HG02885 (cell line): Measurements from ENCODE around the gene C8G.

Experiments
- ATAC-seq: cut with Tn5 transposase; IDR thresholded peaks from one replicate; pipeline ENCODE4 v1.9.1; 2021; ENCODE audit warnings: mild to moderate bottlenecking; ENCODE audit not compliant: unreplicated experiment, poor library complexity

Gene C8G

DNA sequence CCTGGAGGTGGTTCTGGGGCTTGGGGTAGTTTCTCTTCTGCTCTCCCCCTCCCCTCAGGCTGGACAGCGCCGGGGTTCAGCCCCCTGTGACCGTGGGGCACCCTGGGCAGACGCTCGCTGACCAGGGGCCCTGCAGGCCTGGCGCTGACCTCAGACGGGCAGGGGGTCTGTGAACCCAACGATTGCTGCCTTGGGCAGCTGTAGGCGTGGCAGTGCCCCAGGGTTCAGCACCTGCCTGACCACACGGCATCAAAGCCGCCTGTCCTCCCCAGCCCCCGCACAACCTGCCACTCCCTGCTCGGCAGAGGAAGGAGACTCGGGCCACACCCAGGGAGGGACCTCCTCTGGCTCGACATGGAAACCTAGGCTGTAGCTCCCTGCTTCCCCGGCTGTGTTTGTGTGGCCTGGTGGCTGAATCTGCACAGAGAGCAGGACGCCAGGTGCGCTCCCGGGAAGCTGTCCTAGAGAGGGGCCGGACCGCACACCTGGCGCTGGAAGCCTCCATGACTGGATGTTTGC is 19.2 kb downstream of the C8G start:
- no peak for ATAC-seq

DNA sequence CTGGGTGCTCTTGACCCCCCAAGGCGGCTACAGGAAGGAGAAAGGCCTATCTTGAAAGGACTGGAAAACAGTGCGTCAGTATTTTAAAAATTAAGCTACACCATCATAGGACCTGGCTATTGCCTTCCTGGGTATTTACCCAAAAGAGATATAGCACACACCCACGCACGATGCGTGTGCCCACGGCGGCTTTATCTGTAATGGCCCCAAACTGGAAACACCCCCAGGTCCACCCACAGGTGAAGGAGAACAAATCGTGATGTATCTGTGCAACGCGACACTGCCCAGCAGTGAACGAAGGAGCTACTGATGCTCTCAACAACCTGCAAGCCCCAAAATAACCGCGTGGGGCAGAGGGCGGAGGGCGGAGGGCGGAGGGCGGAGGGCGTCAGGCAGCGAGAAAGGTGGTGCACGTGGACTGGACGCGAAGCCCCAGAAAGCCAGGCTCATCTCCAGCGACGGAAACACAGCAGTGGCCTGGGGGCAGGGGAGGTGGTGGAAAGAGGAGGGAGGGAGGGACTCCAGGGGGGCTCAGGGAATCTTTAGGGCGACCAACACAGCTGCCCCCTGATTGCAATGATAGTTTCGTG is 19.9 kb downstream of the C8G start:
- ATAC-seq: no peak

DNA sequence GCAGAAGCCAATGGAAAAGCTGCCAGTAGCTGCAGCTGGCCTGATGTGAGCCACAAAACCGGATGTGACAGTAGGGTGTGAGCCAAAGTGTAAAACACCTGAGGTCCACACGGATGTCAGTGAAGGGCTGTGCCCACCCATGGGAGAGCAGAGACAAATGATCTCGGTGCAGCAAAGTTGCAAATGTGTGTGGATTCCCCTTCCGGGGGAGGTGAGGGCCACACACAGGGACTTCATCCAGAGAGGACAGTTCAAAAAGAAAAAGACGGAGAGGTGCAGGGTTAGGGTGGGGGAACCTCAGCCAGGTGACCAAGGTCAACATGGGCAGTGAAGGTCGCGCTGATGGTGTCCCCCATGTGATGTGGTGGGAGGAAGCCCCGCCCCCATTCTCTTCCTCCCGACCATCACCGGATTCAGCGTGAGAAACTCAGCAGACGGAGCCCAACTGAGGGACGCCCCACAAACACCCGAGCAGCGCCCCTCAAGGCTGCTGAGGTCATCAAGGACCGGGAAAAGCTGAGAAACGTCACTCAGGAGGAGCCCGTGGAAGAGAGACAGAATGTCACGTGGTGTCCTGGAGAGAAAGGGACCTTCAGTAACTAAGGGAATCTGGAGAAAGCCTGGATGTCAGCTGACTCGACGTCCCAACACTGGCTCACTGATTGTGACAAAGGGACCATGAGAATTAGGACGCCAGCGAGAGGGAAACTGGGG is 20.9 kb downstream of the C8G start:
- ATAC-seq: no peak

DNA sequence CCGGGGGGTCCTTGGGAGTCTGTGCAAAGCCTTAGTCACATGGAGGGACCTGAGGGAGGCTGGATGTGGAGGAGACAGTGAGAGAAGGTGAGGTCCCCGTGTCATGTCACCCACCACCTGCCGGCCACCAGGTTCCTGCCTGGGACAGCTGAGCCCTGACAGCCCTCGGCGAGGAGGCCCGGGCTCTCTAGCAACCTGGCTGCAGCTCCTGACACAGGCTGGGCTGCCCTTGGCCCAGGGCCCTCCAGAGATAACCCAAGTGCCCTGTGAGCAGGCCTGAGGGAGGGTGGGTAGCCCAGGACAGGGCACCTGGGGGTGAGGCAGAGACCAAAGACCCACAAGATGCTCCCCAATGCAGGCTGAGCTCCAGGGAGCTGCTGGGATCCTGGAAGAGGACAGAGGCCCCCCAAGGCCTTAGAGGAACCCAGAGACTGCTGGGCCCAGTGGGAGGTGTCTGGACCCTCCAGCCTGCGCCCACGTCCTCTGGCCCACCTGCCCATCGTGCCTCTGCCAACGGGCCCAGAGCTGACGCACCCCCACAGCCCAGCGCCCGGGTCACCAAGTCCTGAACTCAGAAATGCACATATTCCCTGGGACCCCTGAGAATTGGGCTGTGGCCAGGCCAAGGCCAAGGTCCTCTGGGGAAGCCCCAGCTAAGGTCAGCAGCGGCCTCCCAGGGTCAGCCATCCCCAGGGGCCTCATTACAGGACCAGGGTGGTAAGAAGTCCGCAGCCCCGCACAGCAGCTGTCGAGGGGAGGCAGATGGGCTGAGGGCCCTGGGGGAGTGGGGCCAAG is 23.5 kb downstream of the C8G start:
- ATAC-seq: no peak

DNA sequence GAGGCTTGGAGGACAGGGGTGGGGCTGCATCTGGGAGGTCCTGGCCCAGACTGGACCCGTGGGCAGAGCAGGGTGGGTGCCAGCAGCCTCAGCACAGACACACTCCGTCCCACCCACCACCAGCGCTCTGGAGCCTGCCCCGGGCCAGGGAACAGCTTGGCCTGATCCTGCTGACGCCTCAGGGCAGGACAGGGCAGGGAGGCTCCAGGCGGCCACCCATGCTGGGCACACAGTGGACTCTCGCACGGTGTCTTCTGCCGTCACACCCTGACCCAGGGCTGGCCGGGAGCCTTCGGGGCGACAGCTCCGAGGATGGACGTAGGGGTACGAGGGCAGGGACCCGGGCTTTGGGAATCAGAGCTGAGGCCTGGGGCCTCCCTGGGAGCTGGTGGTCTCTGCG is 24.1 kb downstream of the C8G start:
- ATAC-seq: no peak

DNA sequence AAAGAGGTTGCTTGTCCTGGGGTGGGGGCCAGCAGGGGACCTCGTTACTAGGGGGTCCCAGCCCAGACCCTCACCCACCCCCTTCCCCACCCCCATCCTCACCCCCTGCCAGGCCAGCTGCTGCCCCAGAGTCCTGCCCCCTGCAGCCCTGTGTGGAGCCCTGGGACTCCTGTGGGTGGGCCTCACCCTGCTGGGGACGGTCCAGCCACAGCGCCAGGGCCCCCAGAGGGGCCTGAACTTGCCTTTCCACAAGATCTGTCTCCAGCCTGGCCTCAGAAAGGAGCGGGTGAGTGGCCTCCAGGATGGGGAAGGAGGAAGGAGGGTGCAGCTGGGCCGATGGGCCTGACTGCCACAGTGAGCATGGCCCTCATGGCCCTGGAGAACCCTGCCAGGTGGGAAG is 24.7 kb downstream of the C8G start:
- no peak for ATAC-seq

DNA sequence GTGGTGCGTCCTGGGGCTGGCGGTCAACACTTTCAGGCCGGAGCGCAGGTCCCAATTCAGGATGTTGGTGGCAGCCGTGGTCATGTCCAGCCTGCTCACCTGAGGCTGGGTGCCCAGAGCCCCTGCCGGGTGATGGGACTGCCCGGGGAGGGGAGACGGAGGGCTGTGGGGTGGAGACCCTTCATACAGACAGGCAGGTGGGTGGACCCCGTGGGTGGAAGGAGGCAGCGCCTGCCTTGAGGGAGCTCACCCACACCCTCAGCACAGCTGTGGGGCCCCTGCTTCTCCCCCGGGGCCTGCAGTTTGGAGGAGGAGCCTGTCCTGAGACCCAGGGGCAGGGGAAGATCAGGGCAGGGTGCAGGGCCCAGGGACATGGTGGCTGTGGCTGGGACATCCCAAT is 25.3 kb downstream of the C8G start:
- no peak for ATAC-seq

DNA sequence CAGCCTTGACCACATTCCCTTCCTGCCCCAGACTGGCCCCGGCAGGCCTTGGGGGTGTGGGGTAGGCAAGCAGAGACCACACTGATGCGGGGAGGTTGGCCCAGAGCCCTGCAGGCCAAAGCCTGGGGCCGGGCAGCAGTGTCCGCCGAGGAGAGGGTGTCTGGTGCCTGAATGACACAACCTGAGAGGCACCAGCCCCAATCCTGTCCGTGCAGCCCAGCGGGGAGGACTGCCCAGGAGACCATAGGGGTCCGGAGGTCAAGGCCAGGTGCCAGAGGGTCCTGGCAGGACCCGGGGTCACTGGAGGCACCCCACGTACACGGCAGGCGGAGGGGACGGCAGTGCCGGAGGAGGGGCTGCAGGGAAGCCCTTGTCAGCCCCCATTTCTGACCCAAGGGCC is 26.7 kb downstream of the C8G start:
- no peak for ATAC-seq

DNA sequence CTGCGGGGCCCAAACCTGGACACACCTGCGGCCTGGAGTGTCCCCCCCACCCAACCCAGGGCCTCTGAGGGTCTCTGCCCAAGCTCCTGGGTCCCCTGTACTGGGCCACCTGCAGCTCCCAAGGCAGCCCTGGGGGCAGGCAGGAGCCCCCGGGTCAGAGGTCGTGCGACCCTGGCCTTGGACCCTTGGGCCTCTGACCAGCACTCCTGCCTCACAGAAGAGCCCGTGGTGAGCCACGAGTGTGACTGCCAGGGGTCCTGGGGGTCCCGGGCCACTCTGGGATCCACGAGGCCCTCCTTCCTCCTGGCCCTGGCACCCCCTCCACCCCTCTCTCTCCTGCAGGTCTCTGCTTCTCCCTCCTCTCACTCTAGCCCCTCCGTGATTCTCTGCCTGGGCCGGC is 27.3 kb downstream of the C8G start:
- no peak for ATAC-seq

DNA sequence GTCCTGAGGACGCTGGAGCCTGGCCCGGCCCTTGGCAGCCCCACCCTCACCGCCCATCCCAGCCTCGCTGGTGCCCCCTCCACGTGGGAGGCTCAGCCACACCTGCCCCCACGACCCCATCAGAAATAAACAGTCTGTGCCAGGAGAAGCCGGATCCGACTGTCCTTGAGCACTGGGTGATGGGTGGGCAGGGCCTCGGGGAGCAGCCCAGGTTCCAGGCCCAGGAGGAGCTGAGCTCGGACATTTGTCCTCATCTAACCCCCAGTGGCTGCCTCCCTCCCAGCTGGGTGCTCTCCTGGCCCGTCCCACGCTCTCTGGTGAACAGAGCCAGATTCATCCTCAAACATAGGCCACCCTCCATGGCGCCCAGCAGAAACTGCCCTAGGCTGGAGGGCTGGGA is 27.7 kb downstream of the C8G start:
- no peak for ATAC-seq

DNA sequence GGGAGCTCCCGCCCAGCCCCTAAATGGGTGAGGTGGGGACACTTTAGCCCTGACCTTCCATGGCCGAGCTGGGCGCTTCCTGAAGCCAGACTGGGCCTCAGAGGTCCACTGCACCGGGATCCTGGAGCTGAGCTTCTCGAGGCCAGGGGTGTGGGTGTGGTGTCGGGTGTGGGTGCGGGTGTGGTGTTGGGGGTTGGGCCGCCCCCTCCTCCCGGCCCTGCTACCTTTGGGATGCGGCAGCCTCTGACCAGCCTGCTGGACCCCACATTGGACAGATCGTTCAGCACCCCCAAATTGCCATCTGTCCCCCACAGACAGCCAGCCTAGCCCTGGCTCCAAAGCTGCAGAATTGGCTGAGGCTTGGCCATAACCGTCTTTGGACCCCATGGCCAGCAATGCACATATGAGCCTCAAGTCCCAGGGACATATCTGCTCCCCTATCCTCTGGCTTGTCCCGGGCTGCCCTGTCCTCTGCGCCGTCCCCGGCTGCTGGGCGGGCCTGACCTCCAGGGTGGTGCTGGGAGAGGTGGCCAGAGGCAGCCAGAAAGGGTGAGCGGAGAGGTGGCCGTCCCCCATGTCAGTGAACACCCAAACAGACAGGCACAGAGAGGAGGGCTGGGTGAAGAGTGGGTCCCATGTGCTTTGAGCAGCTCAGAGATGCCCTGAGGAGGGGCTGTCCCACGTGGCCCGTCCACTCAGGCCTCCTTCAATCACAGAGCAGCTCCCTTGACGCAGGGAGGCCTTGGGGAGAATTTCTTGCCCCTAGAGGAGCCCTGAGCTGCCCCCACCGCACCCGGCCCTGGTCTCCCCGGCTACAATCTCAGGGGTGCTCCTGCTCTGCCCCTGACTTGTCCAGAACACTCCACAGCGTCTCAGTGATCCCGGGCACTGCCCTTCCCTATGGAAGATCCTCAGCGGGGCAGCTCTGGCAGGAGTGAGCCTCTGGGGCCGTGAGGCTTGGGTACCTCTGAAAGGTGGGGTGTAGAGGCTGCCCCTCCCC is 28.9 kb downstream of the C8G start:
- no peak for ATAC-seq

DNA sequence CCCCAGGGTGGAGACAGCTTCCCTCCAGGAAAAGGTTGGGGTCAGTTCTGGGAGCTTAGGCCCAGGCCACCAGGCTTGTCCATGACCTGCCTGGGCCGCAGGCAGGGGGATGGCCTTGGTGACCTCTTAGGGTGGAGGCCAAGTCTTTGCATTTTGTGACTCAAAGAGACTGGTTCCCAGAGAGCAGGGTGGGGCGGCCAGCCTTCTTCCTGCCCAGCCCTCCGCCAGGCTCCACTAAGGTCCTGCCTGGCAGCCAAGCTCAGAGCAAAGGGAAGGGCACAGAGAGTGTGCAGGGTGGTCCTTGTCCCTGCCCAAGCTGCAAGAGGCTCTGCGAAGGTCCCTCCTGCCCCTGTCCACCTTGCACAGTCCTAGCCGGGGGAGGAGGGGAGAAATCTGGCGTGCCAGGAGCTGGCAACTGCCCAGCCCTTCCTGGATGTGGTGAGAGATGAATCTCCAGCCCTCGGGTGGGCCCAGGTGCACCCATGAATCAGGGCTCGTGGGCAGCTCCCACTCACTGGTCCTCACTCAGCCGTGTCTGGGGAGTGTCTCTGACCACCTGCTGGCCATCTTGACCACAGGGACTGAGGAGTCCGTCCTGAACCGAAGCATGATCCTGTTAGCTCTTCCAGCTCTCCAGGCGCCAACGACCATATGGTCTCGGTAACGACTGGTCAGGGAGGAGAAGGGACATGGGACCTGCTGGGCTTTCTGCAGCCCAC is 29.9 kb downstream of the C8G start:
- no peak for ATAC-seq

DNA sequence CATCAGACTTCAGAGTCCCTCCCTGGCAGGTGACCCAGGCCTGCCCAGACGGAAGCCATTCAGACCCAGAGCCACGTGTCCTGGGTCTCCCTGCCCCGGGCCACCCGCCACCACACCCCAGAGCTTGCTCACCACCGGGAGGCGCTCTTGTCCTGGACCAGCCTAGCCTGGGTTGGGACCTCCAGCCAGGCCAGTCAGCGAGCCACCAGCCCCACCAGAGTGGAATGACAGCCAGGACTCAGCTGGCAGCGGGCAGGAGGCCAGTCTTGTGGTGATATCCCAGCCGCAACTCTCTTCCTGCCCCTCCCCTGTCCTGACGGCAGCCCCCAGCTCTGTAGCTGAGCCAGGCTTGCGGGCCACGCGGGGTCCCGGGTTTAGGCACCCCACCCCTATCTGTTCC is 30.6 kb downstream of the C8G start:
- no peak for ATAC-seq

DNA sequence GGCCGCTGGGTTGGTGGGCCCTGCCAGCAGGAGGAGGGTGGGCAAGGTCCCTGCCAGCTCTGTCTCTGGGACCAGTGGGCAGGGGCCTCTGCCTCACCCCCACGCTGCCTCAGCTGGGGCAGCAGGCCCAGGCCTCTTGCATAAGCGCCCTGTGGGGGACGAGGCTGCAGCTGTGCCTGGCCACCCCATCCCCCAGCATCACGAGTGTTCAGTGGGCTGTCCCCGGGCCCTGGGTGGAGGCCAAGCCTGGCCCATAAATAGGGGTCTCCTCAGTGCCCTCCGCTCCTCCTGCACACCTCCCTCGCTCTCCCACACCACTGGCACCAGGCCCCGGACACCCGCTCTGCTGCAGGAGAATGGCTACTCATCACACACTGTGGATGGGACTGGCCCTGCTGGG is 32.2 kb downstream of the C8G start, which contains the start of gene PTGDS:
Gene PTGDS (plus strand): TSS at position 282 of the 400 bp plus-strand sequence. CDS start 75 bp downstream, at position 357.
- no peak for ATAC-seq

DNA sequence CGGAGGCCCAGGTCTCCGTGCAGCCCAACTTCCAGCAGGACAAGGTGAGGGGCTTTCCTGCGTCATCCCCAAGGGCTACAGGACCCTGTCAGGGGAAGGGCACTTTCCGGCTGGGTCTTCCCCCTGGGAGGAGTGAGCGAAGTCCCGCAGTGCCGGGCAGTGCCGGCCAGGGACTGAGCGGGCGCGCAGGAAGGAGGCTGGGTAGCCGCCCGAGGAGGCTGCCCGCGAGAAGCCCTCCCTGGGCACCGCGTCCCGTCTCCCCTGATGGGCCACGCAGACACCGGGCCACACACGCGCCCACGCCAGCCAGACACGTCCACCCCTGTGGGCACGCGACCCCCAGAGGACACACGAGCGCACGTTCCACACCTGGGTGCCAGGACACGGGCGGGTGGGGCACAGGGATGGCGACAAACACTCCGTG is 32.6 kb downstream of the C8G start:
- no peak for ATAC-seq

DNA sequence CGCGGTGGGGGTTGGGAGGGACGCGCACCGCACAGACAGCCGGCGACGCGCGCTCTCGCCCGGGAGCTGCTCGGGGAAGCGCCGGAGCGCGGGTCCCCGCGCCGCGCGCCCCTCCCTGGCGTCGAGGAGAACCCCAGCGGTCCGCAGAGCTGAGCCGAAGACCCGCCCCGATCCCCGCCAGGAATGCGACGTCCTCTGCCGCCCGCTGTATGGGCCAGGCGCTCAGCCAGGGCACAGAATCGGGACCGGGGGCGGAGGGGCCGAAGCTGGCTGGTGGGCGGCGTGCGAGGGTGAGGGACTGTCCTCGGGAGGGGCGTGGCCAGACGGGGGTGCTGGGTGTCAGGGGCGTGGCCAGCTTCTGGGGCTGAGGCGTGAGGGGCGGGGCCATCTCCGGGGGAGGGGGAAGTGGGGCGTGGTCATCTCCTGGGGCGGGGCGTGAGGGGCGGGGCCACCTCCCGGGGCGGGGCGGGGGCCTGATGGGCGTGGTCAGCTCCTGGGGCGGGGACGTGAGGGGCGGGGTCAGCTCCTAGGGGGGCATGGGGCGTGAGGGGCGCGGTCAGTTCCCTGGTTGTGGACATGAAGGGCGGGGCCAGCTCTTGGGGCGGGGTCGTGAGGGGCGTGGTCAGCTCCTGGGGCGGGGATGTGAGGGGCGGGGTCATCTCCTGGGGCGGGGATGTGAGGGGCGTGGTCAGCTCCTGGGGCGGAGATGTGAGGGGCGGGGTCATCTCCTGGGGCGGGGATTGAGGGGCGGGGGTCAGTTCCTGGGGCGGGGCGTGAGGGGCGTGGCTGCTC is 33.2 kb downstream of the C8G start:
- no peak for ATAC-seq

DNA sequence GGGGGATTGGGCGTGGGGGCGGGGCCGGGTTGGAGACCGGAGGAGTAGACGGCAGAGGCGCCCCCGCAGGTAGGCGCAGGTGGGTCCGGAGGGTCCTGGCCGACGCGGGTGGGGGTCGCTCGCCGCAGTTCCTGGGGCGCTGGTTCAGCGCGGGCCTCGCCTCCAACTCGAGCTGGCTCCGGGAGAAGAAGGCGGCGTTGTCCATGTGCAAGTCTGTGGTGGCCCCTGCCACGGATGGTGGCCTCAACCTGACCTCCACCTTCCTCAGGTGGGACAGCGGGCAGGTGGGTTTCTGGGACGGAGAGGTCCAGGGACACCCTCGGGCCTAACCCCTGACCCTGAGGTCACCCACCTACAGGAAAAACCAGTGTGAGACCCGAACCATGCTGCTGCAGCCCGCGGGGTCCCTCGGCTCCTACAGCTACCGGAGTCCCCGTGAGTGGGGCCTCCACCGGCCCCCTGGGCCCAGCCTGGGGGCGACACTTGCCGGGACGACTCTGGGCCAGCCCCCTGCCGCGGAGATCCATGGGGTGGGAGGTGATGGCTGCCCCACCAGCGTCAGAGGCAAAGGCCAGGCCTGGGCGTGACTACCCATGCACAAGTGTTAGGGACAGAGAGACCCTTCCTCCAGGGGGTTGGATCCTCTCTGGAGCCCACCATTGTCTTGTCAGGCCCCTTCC is 34.0 kb downstream of the C8G start:
- ATAC-seq: no peak
